Keratinocyte (primary cell): ENCODE measurements around the gene TUBGCP3.

Experiments
- EZH2 ChIP-seq: IDR thresholded peaks from one replicate; pipeline ENCODE4 v1.6.1; 2012; ENCODE audit warnings: inconsistent platforms, mild to moderate bottlenecking, low read length, moderate library complexity
- TF ChIP-seq, protein P1 (sequence below), 3 experiments: IDR thresholded peaks in 1 of 3; conservative IDR thresholded peaks in 1 of 3; optimal IDR thresholded peaks in 1 of 3; 2 replicates in 2 of 3; 3 replicates in 1 of 3; pipeline versions ENCODE3 to v1.5.1; 2011; ENCODE audit warnings: low read length in 3 of 3, mild to moderate bottlenecking in 3 of 3, moderate library complexity in 2 of 3, control low read depth in 1 of 3, inconsistent platforms in 1 of 3; ENCODE audit not compliant: insufficient read depth in 2 of 3; ENCODE audit errors: extremely low read depth in 1 of 3

DNA sequence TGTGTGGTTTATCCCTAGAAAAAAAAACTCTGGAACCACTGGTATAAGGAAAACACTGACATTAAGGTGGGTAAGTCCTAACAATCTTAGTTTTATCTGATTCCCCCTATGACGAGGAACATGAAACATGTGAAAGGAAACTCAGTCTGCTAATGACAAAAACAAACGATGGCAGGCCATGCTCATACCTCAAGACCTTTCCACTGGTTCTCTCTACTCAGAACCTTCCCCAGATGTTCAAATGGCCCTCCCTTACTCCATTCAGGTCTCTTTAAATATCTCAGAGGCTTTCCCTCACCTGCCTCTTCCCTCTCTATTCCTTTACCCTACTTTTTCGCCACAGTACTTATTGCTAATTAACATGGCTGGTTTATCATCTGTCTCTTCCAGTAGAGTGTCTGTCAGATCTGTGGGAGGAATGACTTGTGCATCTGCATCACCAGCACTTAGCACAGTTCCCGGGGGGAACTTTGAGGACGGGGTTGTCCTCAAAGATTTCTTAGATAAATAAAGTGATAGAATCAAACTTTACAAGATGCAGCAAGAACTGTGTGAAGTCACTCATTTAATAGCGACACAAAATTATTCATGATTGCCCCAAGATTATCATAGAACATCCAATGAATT, 1.5 kb downstream of the TUBGCP3 start:
- TF ChIP-seq, protein P1, sequence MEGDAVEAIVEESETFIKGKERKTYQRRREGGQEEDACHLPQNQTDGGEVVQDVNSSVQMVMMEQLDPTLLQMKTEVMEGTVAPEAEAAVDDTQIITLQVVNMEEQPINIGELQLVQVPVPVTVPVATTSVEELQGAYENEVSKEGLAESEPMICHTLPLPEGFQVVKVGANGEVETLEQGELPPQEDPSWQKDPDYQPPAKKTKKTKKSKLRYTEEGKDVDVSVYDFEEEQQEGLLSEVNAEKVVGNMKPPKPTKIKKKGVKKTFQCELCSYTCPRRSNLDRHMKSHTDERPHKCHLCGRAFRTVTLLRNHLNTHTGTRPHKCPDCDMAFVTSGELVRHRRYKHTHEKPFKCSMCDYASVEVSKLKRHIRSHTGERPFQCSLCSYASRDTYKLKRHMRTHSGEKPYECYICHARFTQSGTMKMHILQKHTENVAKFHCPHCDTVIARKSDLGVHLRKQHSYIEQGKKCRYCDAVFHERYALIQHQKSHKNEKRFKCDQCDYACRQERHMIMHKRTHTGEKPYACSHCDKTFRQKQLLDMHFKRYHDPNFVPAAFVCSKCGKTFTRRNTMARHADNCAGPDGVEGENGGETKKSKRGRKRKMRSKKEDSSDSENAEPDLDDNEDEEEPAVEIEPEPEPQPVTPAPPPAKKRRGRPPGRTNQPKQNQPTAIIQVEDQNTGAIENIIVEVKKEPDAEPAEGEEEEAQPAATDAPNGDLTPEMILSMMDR (optimal IDR thresholded peaks at IDR 0.05 in 1 of 3, IDR thresholded peaks at IDR 0.05 in 1 of 3, conservative IDR thresholded peaks at IDR 0.05 in 1 of 3; ENCODE audit: extremely low read depth in 1 of 3, insufficient read depth in 2 of 3, low read length in 3 of 3) = no peak
- TF ChIP-seq EZH2 = no peak
